Activated CD8-positive, alpha-beta memory T cell treated with anti-CD3 and anti-CD28 coated beads, Interleukin-2, amount 50 U/mL, for 1 hour (primary cell): Measurements from ENCODE around the gene OVOL1.

Experiments used
- DNase-seq: peaks from one replicate; pipeline ENCODE4 v3.0.0-alpha.2; 2020; ENCODE audit errors: extremely low read depth

Gene OVOL1

DNA sequence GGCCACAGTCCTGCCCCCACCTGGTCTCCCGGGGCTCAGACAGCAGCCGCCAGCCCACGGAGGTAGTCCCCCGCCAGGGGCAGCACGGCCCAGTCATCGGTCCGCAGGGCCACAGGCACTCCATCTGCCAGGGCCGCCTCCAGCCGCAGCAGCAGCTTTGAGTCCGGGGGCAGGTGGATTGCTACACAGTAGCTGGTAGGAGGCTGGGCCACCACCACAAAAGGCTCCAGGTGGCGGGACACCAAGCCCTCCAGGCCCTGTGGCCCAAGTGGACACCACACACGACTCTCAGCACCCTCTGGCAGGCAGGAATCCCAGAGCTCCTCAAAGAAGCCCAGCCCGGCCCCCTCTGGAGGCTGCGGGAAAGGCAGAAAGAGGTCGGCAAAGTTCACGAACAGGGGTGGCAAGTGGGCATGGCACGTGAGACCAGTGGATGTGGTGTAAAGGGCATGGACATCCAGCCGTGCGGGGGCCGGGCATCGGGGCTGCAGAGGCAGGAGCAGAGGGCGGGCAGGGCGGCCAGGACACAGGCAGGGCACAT is 9.0 kb upstream of the OVOL1 start:
- no peak for DNase-seq

DNA sequence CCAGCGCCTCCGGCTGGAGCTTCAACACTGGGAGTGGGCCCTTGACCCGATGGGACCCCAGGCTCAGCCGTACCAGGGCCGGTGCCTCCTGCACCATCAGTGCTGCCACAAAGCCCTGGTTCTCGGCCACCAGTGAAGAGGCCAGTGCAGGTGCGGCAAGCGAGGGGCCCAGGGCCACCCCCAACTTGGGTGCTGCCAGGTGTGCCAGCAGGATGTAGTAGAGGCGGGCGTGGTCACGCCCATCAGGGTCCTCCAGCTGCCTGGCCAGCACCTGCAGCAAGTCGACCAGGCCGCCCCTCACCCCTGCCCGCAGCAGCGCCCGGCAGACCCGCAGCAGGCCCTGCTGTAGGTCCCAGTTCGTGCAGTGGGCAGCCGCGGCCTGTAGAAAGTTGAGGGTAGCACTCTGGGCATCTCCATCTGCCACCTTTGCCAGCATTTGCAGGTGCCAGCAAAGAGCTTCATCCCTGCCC is 8.4 kb upstream of the OVOL1 start:
- DNase-seq: no peak

DNA sequence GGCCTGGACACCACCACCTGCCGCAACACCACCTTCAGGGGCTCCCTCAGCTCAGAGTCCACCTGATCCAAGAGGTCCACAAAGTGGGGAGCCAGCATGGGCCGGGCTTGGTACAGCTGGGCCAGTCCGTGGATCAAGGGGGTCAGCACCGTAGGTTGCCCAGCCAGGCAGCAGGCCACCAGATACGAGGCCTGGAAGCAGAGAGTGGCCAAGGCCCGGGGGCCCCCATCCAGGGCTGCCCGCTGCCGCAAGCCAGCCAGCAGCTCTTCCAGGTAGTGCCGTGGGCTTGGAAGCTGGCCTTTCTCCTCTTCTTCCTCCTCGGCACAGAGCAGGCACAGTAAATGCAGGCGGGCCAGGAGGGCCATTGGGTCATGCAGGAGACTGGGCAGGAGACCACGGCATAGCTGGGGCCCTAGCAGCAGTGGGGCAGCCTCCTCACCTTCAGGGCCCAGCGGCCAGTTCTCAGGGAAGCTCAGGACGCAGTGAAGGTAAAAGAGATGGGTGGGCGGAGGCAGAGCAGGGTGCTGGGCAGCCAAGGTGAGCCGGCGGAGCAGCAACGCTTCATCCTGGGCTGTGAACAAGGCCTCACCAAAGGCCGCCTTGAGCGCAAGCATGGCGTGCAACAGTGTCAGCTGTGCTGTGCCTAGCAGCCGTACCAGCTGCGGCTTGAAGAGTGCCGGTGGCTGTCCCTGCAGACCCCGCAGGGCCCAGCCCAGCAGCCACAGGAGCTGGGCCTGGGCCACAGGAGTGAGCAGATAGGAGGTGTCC is 7.8 kb upstream of the OVOL1 start:
- DNase-seq: no peak

DNA sequence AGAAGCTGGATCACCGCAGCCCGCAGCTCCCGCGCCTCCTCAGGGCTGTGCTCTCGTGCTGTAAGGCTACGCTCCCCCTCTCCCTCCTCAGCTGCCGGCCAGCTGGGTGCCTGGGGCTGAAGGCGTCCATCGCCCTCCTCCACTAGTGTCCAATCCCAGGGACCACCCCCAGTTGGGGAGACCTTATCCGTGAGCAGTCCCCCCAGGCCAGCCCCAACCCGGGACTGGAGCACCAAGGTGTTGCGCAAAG is 7.3 kb upstream of the OVOL1 start:
- DNase-seq: no peak

GRCh38 chr11:65779919-65780769 is 6.7 kb upstream of the OVOL1 start:
- DNase-seq: peak; percentile 27

DNA sequence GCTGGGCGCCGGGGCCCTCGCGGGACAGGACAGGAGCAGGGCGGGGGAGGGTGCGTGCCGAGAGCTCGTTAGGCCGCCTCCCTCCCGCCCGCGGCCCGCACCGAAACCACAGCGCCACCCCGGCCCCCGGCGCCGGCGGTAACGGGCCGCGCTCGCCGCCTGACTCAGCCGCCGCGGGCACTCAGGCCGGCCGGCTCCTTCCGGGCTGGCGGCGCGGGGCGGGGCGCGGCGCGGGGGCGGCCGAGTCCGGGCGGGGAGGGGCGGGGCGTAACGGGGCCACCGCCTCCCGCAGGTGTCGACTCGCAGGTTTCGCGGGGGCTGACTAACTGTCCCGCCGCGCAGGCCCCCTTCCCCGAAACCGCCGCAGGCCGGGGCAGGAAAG is 6.1 kb upstream of the OVOL1 start, which contains the start of gene AP5B1:
Gene AP5B1, minus strand, starts transcription at position 207 of the 382 bp plus-strand sequence. CDS start 385 bp downstream, outside the sequence.
- DNase-seq: no peak

DNA sequence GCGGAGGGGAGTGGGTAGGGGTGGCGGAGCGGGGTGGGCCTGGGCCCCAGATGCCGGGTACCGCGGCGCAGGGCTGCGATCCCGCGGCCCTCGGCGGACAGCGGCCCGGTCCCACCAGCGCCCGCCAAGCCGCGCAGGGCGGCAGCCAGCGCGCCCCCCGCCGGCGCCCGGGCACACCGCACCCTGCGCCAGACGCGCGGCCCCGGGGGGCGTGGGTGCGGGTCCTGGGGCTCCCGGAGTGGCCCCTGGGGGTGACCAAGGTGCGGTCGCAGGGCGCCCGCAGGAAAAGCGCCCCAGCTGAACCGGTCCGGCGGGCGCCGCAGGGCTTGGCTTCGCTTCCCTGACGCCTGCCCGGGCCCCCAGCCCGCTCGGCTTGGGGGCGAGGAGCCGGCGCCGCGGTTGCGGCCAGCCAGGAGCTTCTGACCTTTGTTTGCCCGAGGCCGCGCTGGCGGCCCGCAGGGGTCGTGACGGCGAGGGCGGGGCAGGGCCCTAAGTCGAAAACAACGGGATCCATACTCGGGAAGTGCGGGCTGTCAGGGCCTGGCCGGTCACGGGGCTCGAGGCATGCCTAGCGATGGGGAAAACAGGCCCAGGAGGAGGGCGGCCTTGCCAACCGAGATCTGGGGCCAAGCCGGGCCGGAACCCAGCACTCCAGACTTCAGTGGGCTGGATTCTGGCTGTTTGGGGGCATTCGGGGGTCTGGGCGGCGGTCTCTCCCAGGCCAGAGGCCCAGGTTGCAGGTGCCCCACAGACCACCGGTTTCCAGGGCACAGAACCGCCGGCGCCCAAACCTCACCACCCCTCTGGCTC is 5.5 kb upstream of the OVOL1 start:
- no peak for DNase-seq

DNA sequence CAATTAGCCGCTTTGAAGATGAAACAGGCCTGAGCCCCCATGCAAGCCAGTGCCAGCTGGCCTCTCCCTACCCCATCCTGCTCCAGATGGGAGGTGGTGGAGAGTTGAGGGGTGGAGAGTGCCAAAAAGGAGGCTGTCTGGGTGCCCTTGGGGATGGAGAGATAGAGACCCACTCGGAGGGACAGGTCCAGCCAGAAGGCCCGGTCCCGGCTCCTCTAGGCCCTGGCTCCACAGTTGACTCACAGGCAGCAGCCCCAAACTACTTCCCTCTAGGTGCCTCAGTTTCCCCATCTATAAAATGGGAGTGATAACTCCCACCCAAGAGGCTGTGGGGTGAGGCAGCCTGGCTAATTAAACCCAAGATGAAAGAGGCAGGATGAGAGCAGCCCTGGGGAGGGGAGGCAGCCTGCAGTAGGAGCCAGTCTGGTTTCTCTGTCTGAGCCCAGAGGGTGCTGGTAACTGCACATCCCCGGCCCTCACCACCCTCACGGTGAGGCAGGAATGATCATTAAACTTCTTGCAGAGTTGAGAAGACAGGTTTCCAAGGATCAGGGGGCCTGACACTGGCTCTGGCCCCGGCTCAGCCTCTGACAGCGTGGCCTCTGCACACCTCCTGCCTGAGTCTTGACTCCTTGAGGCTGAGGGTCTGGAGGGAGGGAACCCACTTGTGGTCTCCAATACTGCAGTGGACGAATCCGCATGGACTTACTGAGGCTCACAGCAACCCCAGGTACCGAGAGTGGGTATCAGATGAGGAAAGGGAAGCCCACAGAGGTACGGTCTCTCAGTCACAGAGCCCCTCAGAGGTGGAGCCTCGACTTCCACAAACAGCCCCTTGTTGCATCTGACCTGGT is 4.7 kb upstream of the OVOL1 start:
- no peak for DNase-seq

- DNase-seq: no peak
These were observed 4.0 kb upstream of the OVOL1 start for GRCh38 chr11:65782816-65783228.

GRCh38 chr11:65785319-65786007 is 1.4 kb upstream of the OVOL1 start:
- DNase-seq: no peak

DNA sequence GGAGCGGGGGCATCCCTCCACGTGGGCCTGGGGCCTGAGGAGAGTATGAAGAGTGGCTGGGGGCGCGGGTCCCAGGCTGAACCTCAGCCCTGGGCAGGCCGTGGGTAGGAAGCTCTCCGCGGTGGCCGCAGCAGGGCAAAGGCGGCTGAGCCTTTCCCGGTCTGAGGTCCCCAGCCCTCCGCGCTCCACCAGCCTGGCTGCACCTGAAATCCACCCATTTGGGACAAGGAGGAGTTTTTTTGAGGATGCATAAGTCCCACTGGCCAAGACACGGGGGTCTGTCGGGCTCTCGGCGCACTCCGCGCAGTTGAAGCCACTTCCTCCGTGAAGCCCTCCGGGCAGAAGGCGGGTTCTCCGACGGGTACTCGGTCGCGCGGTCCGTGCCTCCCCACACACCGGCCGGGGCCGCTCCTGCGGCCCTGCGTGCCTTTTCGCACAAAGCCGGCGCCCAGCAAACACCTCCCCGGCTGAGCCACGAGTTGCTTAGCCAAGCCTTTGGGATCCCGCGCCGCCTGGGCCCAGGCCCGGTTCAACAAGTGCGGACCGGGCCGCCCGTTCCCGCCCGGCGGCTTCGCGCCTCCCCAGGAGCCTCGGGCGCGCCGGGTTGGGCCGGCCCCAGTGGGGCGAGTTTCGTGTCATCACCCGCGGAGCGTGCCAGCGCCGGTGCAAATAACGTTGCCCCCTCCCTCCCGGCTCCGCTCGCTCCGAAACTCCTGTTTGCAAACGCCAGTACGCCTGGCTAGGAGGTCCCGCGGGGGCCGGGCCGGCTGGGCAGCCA is 666 bp upstream of the OVOL1 start:
- DNase-seq: no peak

GRCh38 chr11:65787649-65788622 is 1.1 kb downstream of the OVOL1 start:
- DNase-seq: no peak

DNA sequence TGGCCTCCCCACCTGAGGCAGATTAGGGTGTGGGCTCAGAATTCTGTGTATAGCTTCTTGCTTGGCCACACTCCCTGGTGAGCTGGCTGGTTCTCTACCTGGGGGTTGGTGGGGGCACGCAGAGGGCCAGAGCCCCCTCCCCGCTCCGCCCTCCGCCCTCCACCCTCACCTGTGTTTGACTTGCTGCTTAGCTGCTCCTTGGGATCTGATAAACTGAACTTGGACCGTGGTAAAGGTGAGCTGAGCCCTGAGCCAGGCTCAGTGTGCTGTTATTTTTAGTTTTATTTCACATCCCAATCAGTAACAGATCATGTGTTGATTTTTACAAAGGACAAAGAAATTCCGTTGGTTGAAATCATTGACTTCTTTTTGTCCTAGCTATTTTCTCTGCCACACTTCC is 2.0 kb downstream of the OVOL1 start:
- DNase-seq: no peak

DNA sequence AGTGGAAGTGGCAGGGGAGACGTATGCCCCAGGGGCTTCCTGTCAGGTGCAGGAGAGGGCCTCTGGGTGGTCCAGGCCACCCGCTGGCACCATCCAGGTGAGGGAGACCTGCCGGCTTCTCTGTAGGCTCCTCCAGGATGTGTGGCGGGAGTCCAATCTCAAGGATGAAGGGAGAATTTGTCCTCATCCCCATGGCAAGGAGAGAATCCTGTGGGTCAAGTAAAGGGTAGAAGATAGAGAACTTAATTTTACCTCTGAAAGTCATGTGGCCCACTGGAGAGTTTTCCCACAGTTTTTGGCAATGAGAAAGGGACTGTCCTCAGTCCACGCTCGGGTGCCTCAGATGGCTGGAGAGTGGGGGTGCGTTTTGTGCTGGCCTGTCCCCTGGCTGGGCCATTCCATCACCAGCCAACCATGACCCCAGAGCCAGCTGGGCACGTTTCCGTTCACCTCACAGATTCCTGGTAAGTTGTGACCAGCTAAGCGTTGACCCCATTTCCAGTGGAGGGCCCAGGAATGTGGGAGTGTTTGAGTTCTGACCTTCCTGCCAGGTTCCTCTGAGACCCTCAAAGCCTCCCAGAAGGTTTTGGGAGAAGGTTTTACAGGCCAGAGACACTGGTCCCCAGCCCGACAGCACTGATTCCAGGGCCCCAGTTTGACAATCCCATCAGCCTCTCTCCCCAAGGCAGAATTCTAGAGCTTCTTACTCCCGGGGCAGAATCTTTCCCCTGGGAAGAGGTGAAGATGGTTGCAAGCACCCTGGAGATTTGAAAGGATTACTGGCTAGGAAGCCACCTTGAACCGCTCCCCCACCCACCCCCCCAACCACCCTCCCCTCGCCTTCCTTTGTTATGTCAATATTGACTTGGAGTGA is 2.6 kb downstream of the OVOL1 start:
- DNase-seq: no peak

DNA sequence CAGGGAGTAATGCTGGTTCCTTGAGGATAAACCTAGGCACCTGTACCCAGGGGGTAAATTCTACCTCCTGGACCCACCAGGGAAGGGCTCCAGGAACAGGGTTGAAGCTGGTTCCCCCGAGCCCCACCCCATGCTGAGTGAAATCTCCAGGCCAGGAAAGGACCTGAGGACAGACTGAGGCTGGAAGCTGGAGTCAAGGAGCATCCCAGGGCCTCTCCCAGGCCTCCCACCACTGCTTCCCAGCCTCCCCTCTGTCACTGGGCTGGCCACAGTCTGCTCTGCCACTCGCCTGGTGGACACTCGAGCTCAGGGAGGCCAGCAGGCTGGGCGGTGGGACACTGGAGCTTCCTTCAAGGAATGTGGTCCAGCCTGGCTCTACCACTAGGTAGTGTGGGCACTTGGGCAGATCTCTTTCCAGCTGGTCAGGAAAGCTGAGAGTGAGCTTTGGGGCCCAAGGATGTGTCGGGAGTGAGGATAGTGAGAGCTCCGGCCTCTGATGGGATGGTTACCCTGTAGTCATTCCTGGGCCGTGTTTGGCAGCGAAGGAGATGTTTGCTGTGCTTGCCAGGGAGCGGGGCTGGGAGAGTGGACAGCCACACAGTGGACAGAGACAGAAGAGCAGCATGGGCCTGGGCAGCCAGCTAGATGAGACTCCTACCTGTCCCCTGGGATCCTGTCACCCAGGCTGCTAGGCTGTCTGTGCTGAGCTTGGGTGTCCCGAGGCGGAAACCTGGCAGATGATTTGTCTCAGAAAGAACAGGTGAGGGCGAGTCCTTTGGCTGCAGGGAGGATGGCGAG is 3.4 kb downstream of the OVOL1 start:
- no peak for DNase-seq

- no peak for DNase-seq
These were observed 4.2 kb downstream of the OVOL1 start for GRCh38 chr11:65790902-65791650.
